B cell (primary cell): ENCODE results near the gene CGNL1. TPM values are rescaled to one million over a fixed set of nuclear protein-coding genes. Genes with fewer than 3 reads are reported as not detected.
A peak's percentile ranks its signal among the peaks of the same experiment; 100 is the strongest.

Source experiments
- ATAC-seq: fragments of 200-7000 bp; cut with Tn5 transposase; one replicate; pipeline ENCODE4 v1.10.0; 2021; ENCODE audit warnings: low read depth, mild to moderate bottlenecking, moderate number of reproducible peaks, moderate library complexity
- CTCF ChIA-PET: fragments of 350-600 bp; sonication (Branson Sonifier 250); formaldehyde crosslinking; loops from one replicate; lab custom pipeline; 2021; ENCODE audit warnings: antibody characterized with exemption, inconsistent platforms; lab: Charles Lee
- POLR2A ChIA-PET: fragments of 350-600 bp; sonication (Branson Sonifier 250); formaldehyde crosslinking; loops from one replicate; lab custom pipeline; 2021; ENCODE audit warnings: antibody characterized with exemption; lab: Charles Lee
- DNase-seq: peaks from one replicate; pipeline ENCODE4 v3.0.0; 2013
- H2AFZ ChIP-seq: 2 replicates; pipeline ENCODE4 v1.6.1; 2012; ENCODE audit warnings: mild to moderate bottlenecking, low read depth, low read length; ENCODE audit not compliant: insufficient read depth, poor library complexity, severe bottlenecking
- H3K27ac ChIP-seq, 2 donors: 1 replicate in 1 of 2; 2 replicates in 1 of 2; pipeline ENCODE4 v1.5.1; 2012 to 2013; ENCODE audit warnings: low read length in 2 of 2, mild to moderate bottlenecking in 2 of 2, moderate library complexity in 1 of 2
- H3K27me3 ChIP-seq, 4 experiments: fragments of 200-600 bp in 1 of 4; sonication (generic) in 1 of 4; replicated peaks in 1 of 4; 1 replicate in 2 of 4; 2 replicates in 2 of 4; pipeline versions ENCODE4 v1.6.1 to v1.7.0; 2013 to 2016; ENCODE audit warnings: low read length in 3 of 4, mild to moderate bottlenecking in 2 of 4, mixed read lengths in 1 of 4, moderate library complexity in 1 of 4; ENCODE audit not compliant: insufficient read depth in 4 of 4, control insufficient read depth in 3 of 4; ENCODE audit errors: control extremely low read depth in 1 of 4
- H3K36me3 ChIP-seq, 2 experiments: replicated peaks in 1 of 2; 1 replicate in 1 of 2; 2 replicates in 1 of 2; pipeline versions ENCODE4 v1.6.1 to v1.7.1; 2013; ENCODE audit warnings: low read length in 1 of 2; ENCODE audit not compliant: insufficient read depth in 2 of 2, control insufficient read depth in 1 of 2; ENCODE audit errors: control extremely low read depth in 1 of 2, extremely low read depth in 1 of 2
- H3K4me1 ChIP-seq, 2 donors: fragments of 200-600 bp in 1 of 2; sonication (generic) in 1 of 2; 1 replicate in 1 of 2; 2 replicates in 1 of 2; pipeline versions ENCODE4 v1.5.1 to v1.6.1; 2013 to 2017; ENCODE audit warnings: low read length in 2 of 2; ENCODE audit not compliant: control insufficient read depth in 2 of 2, insufficient read depth in 2 of 2
- H3K4me2 ChIP-seq: replicated peaks from 2 replicates; pipeline ENCODE3; 2012; ENCODE audit warnings: mild to moderate bottlenecking, low read depth, low read length; ENCODE audit not compliant: poor library complexity, severe bottlenecking
- H3K4me3 ChIP-seq, 5 experiments: fragments of 200-600 bp in 1 of 5; sonication (generic) in 1 of 5; 1 replicate in 3 of 5; 2 replicates in 2 of 5; pipeline versions ENCODE4 v1.5.1 to v1.7.0; 2011 to 2016; ENCODE audit warnings: low read length in 4 of 5, mild to moderate bottlenecking in 4 of 5, low read depth in 2 of 5, control low read depth in 1 of 5, moderate library complexity in 1 of 5; ENCODE audit not compliant: insufficient read depth in 1 of 5; ENCODE audit errors: control extremely low read depth in 1 of 5, extremely low read depth in 1 of 5
- H3K79me2 ChIP-seq: fragments of 200-600 bp; sonication (generic); one replicate; pipeline ENCODE4 v1.6.0; 2016; ENCODE audit warnings: low read length; ENCODE audit not compliant: control insufficient read depth, insufficient read depth
- H3K9ac ChIP-seq: fragments of 200-600 bp; sonication (generic); 2 replicates; pipeline ENCODE4 v1.6.1; 2017; ENCODE audit warnings: mild to moderate bottlenecking, low read length, moderate library complexity
- H3K9me3 ChIP-seq, 3 donors: one replicate each; pipeline versions ENCODE4 v1.6.1 to v1.7.1; 2013; ENCODE audit warnings: low read length in 2 of 3; ENCODE audit not compliant: control insufficient read depth in 2 of 3, insufficient read depth in 1 of 3; ENCODE audit errors: control extremely low read depth in 1 of 3
- H4K20me1 ChIP-seq: 2 replicates; pipeline ENCODE4 v1.6.0; 2012; ENCODE audit warnings: mild to moderate bottlenecking, low read length; ENCODE audit not compliant: insufficient read depth, control insufficient read depth, poor library complexity, severe bottlenecking
- H3K27ac Mint-ChIP-seq: one replicate; pipeline ENCODE4 v1.8.0; 2021; ENCODE audit warnings: mixed read lengths
- H3K27me3 Mint-ChIP-seq: one replicate; pipeline ENCODE4 v1.8.0; 2021; ENCODE audit warnings: mixed read lengths
- H3K4me1 Mint-ChIP-seq: one replicate; pipeline ENCODE4 v1.8.0; 2021; ENCODE audit warnings: mixed read lengths
- H3K4me3 Mint-ChIP-seq: one replicate; pipeline ENCODE4 v1.8.0; 2021; ENCODE audit warnings: mixed read lengths
- H3K9me3 Mint-ChIP-seq: one replicate; pipeline ENCODE4 v1.8.0; 2022; ENCODE audit warnings: mixed read lengths; ENCODE audit not compliant: insufficient read depth
- CTCF ChIP-seq: fragments of 200-600 bp; IDR thresholded peaks from one replicate; pipeline ENCODE4 v1.8.0; 2022; ENCODE audit warnings: antibody characterized with exemption, mild to moderate bottlenecking
- EZH2 ChIP-seq: IDR thresholded peaks from 2 replicates; pipeline ENCODE4 v1.6.1; 2012; ENCODE audit warnings: borderline replicate concordance, low read depth, mild to moderate bottlenecking, moderate library complexity, low read length; ENCODE audit not compliant: insufficient read depth, poor library complexity, severe bottlenecking
- WGBS: methylation state at CpG from one replicate; pipeline ENCODE4 v1.1.5; 2013; ENCODE audit warnings: missing lambda C conversion rate; ENCODE audit not compliant: insufficient coverage; 5-methylcytosine and 5-hydroxymethylcytosine counted together
- intact Hi-C: fragments of 100-400 bp; cut with micrococcal nuclease; formaldehyde crosslinking; loops from one replicate; pipeline ENCODE4 v1.10.0; 2022
- polyA plus RNA-seq: library from polyadenylated mRNA; depleted of rRNA; stranded (reverse); fragments of >200 nt; gene quantifications from 2 replicates; pipeline ENCODE4 v1.2.3, GENCODE V29; 2012
- total RNA-seq, 2 donors: library from RNA; stranded (reverse); fragments of 120-200 nt in 1 of 2; gene quantifications; 1 replicate in 1 of 2; 2 replicates in 1 of 2; pipeline versions ENCODE4 v1.2.3 to v1.2.4, GENCODE V29; 2013 to 2022

Gene CGNL1
- total and polyA plus RNA-seq, 2 donors (not counting 1 experiment from before 2014, with no cell fraction given): 0.03 to 0.12 TPM

- H3K9ac ChIP-seq: no peak overlapping the region
- POLR2A ChIA-PET: no interaction called here
- no peaks in the 10 kb centered on the region for H3K27me3 Mint-ChIP-seq
These were observed 183.6 kb downstream of the CGNL1 start for GRCh38 chr15:57559875-57560274.

More at GRCh38 chr15:57559875-57560274, 183.6 kb downstream of the CGNL1 start:
- Histone ChIP-seq H3K27ac (no peak overlapping the region), H3K9me3 (no peaks in the 10 kb centered on the region), H2AFZ (no peak overlapping the region), H3K36me3 (no peaks in the 10 kb centered on the region), H3K4me1 (peaks cover 19 to 20% of the 10 kb centered on the region in 2 donors), H3K27me3 (no peaks in the 10 kb centered on the region), H3K79me2 (no peaks in the 10 kb centered on the region), H3K4me2 (no peak overlapping the region), H4K20me1 (no peaks in the 10 kb centered on the region), H3K4me3 (no peak overlapping the region)
- peaks cover 26% of the 10 kb centered on the region for H3K4me1 Mint-ChIP-seq
- intact Hi-C loops: loop anchor here (2.0 to 5.0 kb wide), 3 partner anchors 31 to 147 kb away; partner anchors contain the start of genes MYZAP and POLR2M
- 12% methylated on average over 4 of the region's 5 CpGs for WGBS
- H3K9me3 Mint-ChIP-seq: no peaks in the 10 kb centered on the region
- peak; percentile 79 for DNase-seq
- peak; percentile 66 for ATAC-seq
- no peak for TF ChIP-seq EZH2
- peak; percentile 91 for TF ChIP-seq CTCF
- H3K27ac Mint-ChIP-seq: no peak overlapping the region
- CTCF ChIA-PET: interaction anchor here (0.5 to 4.7 kb wide), 30 partner anchors 8 to 623 kb away, joined by 3 to 68 read pairs (median 5); partner anchors contain the start of genes MYZAP and POLR2M
- H3K4me3 Mint-ChIP-seq: no peak overlapping the region
